GM12892 (cell line): ENCODE measurements around the gene ADAMTS4.

ENCODE experiments used
- POLR2A ChIP-seq: IDR thresholded peaks from 2 replicates; pipeline ENCODE4 v1.6.1; 2011; ENCODE audit warnings: low read depth, low read length, control low read depth
- POLR2AphosphoS5 ChIP-seq: IDR thresholded peaks from 2 replicates; pipeline ENCODE4 v1.6.1; 2011; ENCODE audit warnings: low read depth, low read length, control low read depth
- TAF1 ChIP-seq: IDR thresholded peaks from 2 replicates; pipeline ENCODE4 v1.6.1; 2011; ENCODE audit warnings: low read depth, mild to moderate bottlenecking, control low read depth, low read length, borderline replicate concordance

GRCh38 chr1:161238039-161238473 lies 39.2 kb upstream of the ADAMTS4 start, which contains the start of gene NR1I3:
- TF ChIP-seq POLR2A (no peak), POLR2AphosphoS5 (no peak), TAF1 (no peak)
